Measurements from ENCODE around the gene NKD1. TPM values are rescaled to one million over a fixed set of nuclear protein-coding genes. Genes with fewer than 3 reads are reported as not detected.

Gene NKD1
- total RNA-seq, 1 donor from 2014 or later: 2.1 TPM

DNA sequence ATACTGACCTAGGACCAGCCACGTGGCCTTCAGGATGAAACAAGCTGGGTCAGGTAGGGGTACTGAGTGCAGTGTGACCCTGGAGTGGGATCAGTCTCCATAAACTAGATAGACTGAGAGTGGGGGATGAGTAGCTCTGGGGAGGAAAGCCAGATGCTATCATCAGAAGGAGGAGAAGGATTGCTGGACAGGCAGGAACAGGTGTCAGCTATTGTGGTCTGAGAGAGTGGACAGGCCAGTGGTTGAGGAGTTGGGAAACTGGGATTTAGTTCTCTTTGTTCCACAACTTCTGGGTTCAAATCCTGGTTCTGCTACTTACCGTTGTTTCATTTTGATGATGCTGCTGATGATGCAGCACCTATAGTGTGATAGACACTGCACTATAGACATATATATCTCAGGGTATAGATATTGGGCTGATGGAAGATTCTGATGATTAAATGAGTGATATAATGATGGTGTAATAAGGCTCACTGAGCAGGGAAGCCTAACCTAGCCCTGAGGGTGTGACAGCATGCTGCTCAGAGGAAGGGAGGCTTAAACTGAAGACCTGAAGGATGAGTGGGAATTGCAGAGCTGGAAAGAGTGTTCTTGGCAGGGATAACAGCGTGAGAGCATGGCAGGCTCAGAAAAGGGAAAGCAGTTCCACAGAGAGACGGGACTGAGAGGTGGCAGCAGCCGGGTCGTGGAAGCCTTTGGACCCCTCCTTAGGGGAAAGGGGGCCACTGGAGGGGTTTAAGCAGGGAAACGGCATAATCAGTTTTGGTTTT is 66.9 kb downstream of the NKD1 start:
- H3K9ac ChIP-seq (ENCODE audit: low read depth in 1 of 3, low read length in 3 of 3): no peak overlapping the region
- peaks cover 25 to 26% (median 26%) of the 10 kb centered on the region in 3 donors for H3K4me1 ChIP-seq (ENCODE audit: control insufficient read depth in 3 of 3, insufficient read depth in 3 of 3, low read length in 3 of 3)
- no peak overlapping the region for H3K27ac ChIP-seq (ENCODE audit: low read depth, low read length)
- H3K9me3 ChIP-seq (ENCODE audit: control insufficient read depth in 3 of 3, low read length in 3 of 3): no peaks in the 10 kb centered on the region
- H3K27me3 ChIP-seq (ENCODE audit: control insufficient read depth in 3 of 3, insufficient read depth in 3 of 3, low read length in 3 of 3): peaks cover 0 to 4% (median 0%) of the 10 kb centered on the region in 3 donors
- H3K36me3 ChIP-seq (ENCODE audit: control insufficient read depth in 3 of 3, insufficient read depth in 3 of 3, low read length in 3 of 3): no peaks in the 10 kb centered on the region
- no peak overlapping the region for H3K4me3 ChIP-seq (ENCODE audit: low read length in 3 of 3)

DNA sequence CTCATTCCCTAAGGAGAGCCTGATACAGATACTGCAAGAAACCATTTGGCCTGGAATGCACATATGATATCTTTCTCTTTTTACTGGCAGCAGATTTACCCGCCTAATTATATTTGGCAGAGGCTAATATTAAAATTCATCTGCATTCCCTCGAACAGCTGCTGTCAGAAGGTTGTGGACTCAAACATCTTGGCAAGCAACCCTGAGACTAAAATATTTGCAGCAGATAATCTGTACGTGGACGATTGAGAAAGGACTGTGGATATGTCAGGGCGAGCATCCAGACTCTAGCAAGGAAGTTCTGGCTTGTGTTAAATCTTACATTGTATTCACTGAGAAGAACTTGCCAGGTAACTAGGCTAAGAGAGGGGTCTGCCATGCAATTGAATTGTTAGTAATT is 67.7 kb downstream of the NKD1 start:
- Histone ChIP-seq H3K27ac (ENCODE audit: low read depth, low read length) (no peak overlapping the region), H3K4me1 (ENCODE audit: control insufficient read depth in 3 of 3, insufficient read depth in 3 of 3, low read length in 3 of 3) (peaks cover 24 to 26% (median 25%) of the 10 kb centered on the region in 3 donors), H3K36me3 (ENCODE audit: control insufficient read depth in 3 of 3, insufficient read depth in 3 of 3, low read length in 3 of 3) (no peaks in the 10 kb centered on the region), H3K9ac (ENCODE audit: low read depth in 1 of 3, low read length in 3 of 3) (no peak overlapping the region), H3K9me3 (ENCODE audit: control insufficient read depth in 3 of 3, low read length in 3 of 3) (no peaks in the 10 kb centered on the region), H3K4me3 (ENCODE audit: low read length in 3 of 3) (no peak overlapping the region), H3K27me3 (ENCODE audit: control insufficient read depth in 3 of 3, insufficient read depth in 3 of 3, low read length in 3 of 3) (peaks cover 0 to 4% (median 0%) of the 10 kb centered on the region in 3 donors)

DNA sequence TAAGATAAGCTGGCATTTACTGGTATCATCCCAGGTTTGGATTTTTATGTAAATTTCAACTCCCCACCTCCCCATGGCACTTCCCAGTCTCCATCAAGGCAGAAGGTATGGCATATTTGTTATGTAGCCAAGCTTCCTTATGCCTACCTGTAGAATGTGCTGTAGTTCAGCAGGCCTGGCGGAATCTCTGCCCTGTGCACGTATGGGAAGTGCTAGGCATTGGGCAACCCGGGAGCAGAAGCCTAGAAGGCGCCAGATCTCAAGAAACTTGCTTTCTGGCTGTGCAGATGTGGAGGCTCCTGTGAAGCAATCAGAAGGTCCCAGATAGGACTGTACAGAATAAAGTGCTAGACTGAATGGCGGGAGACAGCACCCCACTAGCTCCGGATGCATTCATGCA is 68.2 kb downstream of the NKD1 start:
- Histone ChIP-seq H3K9me3 (ENCODE audit: control insufficient read depth in 3 of 3, low read length in 3 of 3) (no peaks in the 10 kb centered on the region), H3K4me1 (ENCODE audit: control insufficient read depth in 3 of 3, insufficient read depth in 3 of 3, low read length in 3 of 3) (peaks cover 24 to 26% (median 25%) of the 10 kb centered on the region in 3 donors), H3K27ac (ENCODE audit: low read depth, low read length) (no peak overlapping the region), H3K9ac (ENCODE audit: low read depth in 1 of 3, low read length in 3 of 3) (no peak overlapping the region), H3K36me3 (ENCODE audit: control insufficient read depth in 3 of 3, insufficient read depth in 3 of 3, low read length in 3 of 3) (no peaks in the 10 kb centered on the region), H3K27me3 (ENCODE audit: control insufficient read depth in 3 of 3, insufficient read depth in 3 of 3, low read length in 3 of 3) (peaks cover 0 to 2% (median 0%) of the 10 kb centered on the region in 3 donors), H3K4me3 (ENCODE audit: low read length in 3 of 3) (no peak overlapping the region)

DNA sequence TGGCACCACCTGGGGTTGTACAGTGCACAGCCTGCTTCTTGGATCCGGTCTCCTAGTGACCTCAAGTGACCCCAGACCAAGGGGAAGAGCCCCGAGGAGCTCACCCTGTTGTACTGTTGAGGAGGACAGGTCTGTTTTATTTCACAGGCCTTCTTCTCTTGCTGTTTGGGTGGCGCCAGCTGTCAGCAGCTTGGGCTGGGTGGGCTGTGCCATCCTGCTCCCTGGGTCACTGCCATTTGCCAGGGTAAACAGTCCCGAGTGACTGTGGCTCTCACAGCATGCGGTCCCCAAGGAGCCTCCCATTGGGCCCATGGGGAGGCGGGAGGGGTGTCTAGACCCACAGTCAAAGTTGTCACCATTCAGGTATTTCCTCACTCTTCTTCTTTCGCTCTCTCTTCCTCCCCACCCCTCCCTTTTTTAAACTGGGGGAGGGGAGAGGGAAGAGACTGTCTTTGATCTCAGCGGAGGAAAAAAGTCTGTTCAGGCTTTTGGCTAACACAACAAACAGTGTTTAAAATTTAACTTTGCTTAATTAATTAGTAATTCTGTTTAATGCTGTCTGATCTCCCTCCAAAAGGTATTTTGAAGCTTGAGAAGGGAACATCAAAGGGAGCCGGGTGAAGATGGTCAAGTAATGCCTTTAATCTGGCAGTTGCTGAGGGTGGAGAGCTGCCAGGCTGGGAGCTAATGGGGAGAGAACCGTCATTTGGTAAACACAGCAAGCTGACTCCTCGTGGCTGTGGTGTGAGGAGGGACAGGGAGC is 68.9 kb downstream of the NKD1 start:
- Histone ChIP-seq H3K4me1 (ENCODE audit: control insufficient read depth in 3 of 3, insufficient read depth in 3 of 3, low read length in 3 of 3) (peaks cover 24 to 26% (median 25%) of the 10 kb centered on the region in 3 donors), H3K27ac (ENCODE audit: low read depth, low read length) (no peak overlapping the region), H3K4me3 (ENCODE audit: low read length in 3 of 3) (no peak overlapping the region), H3K9me3 (ENCODE audit: control insufficient read depth in 3 of 3, low read length in 3 of 3) (no peaks in the 10 kb centered on the region), H3K36me3 (ENCODE audit: control insufficient read depth in 3 of 3, insufficient read depth in 3 of 3, low read length in 3 of 3) (no peaks in the 10 kb centered on the region), H3K27me3 (ENCODE audit: control insufficient read depth in 3 of 3, insufficient read depth in 3 of 3, low read length in 3 of 3) (no peaks in the 10 kb centered on the region), H3K9ac (ENCODE audit: low read depth in 1 of 3, low read length in 3 of 3) (no peak overlapping the region)

DNA sequence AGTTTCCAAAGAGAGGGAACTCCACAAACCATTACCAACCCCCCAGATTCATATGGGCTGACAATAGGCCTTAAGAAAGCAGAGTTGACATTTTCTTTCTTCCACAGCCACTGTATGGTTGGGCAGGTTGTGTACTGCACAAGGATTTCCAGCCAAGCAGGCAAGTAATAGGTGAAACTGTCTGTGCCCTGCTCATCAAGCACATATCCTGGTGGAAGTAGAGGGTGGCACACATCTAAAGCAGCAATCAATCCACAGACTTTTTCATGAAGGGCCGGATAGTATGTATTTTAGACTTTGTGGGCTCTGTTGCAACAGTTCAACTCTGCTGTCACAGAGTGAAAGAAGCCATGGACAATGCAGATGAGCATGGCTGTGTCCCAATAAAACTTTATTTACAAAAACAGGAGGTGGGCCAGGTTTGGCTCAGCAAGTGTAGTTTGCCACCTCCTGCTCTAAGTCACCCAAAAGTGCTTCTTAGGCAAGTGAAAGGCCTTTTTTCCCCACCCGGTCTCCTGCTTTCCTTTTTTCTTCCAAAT is 69.5 kb downstream of the NKD1 start:
- no peak overlapping the region for H3K4me3 ChIP-seq (ENCODE audit: low read length in 3 of 3)
- H3K9me3 ChIP-seq (ENCODE audit: control insufficient read depth in 3 of 3, low read length in 3 of 3): no peaks in the 10 kb centered on the region
- no peaks in the 10 kb centered on the region for H3K27me3 ChIP-seq (ENCODE audit: control insufficient read depth in 3 of 3, insufficient read depth in 3 of 3, low read length in 3 of 3)
- H3K9ac ChIP-seq (ENCODE audit: low read depth in 1 of 3, low read length in 3 of 3): no peak overlapping the region
- peaks cover 21 to 26% (median 25%) of the 10 kb centered on the region in 3 donors for H3K4me1 ChIP-seq (ENCODE audit: control insufficient read depth in 3 of 3, insufficient read depth in 3 of 3, low read length in 3 of 3)
- no peaks in the 10 kb centered on the region for H3K36me3 ChIP-seq (ENCODE audit: control insufficient read depth in 3 of 3, insufficient read depth in 3 of 3, low read length in 3 of 3)
- no peak overlapping the region for H3K27ac ChIP-seq (ENCODE audit: low read depth, low read length)

DNA sequence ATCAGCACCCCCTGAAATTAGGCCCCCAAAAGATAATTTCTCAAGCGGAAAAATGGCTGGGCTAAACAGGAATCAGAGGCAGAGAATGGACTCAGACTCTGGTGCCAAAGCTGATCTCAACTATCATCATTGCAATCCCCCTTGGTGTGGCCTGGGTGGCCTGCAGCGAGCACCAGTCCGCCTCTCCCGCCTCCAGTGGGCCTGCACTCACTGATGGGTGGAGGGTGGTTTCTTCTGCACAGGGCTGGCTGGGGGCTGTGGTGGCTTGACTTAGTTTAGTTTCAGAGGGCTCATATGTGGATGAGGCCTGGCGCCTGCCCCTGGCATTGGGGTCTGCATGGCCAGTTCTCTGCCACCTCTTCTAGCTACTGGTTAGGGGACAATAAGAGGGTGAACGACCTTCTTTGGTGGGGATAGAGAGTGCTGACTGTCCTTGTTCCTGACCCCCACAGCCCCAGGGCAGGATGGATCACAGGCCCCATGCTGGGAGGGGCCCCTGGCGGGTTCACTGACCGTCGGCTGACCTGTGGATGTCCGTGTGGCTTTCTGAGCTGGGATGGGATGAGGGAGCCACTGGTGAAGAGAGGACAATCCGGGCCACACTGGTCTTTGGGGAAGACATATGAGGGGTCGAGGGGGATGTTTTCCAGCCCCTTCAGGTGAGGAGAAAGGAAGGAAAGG is 70.2 kb downstream of the NKD1 start:
- Histone ChIP-seq H3K9ac (ENCODE audit: low read depth in 1 of 3, low read length in 3 of 3) (no peak overlapping the region), H3K36me3 (ENCODE audit: control insufficient read depth in 3 of 3, insufficient read depth in 3 of 3, low read length in 3 of 3) (no peaks in the 10 kb centered on the region), H3K4me3 (ENCODE audit: low read length in 3 of 3) (no peak overlapping the region), H3K27ac (ENCODE audit: low read depth, low read length) (no peak overlapping the region), H3K9me3 (ENCODE audit: control insufficient read depth in 3 of 3, low read length in 3 of 3) (no peaks in the 10 kb centered on the region), H3K4me1 (ENCODE audit: control insufficient read depth in 3 of 3, insufficient read depth in 3 of 3, low read length in 3 of 3) (peaks cover 20 to 26% (median 25%) of the 10 kb centered on the region in 3 donors), H3K27me3 (ENCODE audit: control insufficient read depth in 3 of 3, insufficient read depth in 3 of 3, low read length in 3 of 3) (no peaks in the 10 kb centered on the region)

DNA sequence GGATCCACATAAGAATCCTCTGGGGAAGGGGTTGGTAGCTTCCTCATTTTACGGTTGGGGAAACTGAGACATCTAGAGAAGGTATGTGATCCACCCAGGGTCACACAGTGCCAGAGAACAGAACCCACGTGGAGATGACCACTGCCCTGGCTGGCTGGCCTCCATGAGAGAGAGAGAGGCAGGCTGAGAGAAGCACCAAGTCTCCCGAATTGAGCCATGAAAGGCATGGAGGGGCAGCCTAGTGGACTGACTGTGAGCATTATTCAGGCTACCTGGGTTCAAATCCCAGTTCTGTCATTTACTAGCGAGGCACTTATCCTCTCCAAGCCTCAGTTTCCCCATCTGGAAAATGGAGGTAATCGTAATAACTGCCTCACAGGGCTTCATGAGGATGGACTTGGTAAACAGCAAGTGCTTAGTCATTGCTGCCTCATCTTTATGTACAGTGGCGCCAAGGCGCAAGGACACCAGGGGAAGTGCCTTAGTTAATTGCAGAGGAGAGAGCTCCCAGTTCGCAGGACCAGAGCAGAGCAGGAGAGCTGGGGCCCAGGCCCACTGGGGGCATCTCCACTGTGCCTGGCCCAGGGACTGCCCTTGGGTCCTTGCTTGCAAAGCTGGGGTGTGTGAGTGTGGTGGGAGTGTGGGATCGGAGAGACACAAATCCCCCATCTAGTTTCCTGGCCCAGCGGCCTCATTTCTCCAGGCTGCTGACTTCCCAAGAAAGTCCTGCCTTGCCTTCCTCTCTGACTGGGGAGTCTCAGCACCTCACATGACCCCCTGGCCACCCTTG is 71.7 kb downstream of the NKD1 start:
- H3K4me1 ChIP-seq (ENCODE audit: control insufficient read depth in 3 of 3, insufficient read depth in 3 of 3, low read length in 3 of 3): peaks cover 15 to 21% (median 19%) of the 10 kb centered on the region in 3 donors
- no peaks in the 10 kb centered on the region for H3K27me3 ChIP-seq (ENCODE audit: control insufficient read depth in 3 of 3, insufficient read depth in 3 of 3, low read length in 3 of 3)
- no peaks in the 10 kb centered on the region for H3K9me3 ChIP-seq (ENCODE audit: control insufficient read depth in 3 of 3, low read length in 3 of 3)
- no peak overlapping the region for H3K4me3 ChIP-seq (ENCODE audit: low read length in 3 of 3)
- H3K36me3 ChIP-seq (ENCODE audit: control insufficient read depth in 3 of 3, insufficient read depth in 3 of 3, low read length in 3 of 3): no peaks in the 10 kb centered on the region
- H3K27ac ChIP-seq (ENCODE audit: low read depth, low read length): no peak overlapping the region
- H3K9ac ChIP-seq (ENCODE audit: low read depth in 1 of 3, low read length in 3 of 3): no peak overlapping the region

DNA sequence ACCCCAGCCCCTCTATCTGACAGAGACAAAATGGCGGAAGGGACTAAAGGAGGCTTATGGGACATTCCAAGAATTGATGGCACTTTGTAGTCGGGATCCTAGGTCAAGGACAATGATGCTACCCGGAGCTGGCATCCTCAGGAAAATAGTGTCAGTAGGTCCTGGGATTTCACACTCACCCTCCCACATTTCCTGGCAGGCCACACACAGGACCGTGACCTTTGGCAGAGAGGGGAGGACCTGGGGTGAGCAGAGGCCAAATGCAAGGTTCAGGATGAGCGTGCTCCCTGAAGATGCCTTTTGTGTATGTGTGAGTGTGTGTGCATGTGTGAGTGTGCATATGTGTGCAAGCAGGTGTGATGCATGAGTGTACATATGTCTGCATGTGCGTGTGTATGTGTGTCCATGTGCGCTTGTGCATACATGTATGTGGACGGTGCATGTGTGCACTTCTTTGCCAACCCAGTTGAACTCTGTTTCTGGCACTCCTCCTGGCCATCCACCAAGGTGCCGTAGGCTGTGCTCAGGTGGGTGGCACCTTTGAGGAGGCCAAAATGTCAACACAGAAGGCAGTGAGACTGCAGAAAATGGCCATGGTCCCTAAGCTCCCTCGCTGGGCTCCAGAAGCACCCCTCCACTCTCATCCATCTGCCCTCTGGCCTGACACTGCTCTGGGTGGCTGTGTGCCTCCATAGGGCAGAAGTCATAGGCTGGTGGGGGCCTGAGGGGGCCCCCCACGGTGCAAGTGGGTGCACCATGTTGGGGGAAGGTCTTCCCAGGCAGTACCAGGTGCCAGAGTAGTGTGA is 72.7 kb downstream of the NKD1 start:
- no peaks in the 10 kb centered on the region for H3K27me3 ChIP-seq (ENCODE audit: control insufficient read depth in 3 of 3, insufficient read depth in 3 of 3, low read length in 3 of 3)
- no peaks in the 10 kb centered on the region for H3K9me3 ChIP-seq (ENCODE audit: control insufficient read depth in 3 of 3, low read length in 3 of 3)
- no peaks in the 10 kb centered on the region for H3K36me3 ChIP-seq (ENCODE audit: control insufficient read depth in 3 of 3, insufficient read depth in 3 of 3, low read length in 3 of 3)
- peaks cover 11 to 13% (median 12%) of the 10 kb centered on the region in 3 donors for H3K4me1 ChIP-seq (ENCODE audit: control insufficient read depth in 3 of 3, insufficient read depth in 3 of 3, low read length in 3 of 3)
- no peak overlapping the region for H3K4me3 ChIP-seq (ENCODE audit: low read length in 3 of 3)
- H3K9ac ChIP-seq (ENCODE audit: low read depth in 1 of 3, low read length in 3 of 3): no peak overlapping the region
- H3K27ac ChIP-seq (ENCODE audit: low read depth, low read length): no peak overlapping the region

DNA sequence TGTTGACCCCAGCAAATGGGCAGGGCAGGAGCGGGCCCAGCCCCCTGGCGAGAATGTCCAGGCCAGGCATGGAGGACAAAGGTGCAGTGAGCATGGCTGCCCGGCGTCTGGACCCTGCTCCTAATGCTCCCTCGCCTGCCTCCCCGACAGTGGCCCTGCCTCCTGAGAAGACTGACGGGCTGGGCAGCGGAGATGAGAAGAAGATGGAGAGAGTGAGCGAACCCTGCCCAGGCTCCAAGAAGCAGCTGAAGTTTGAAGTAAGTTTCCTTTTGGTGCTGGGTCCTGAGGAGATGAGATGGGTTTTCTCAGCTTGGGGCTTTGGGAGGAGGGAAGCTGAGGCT is 73.2 kb downstream of the NKD1 start:
- Histone ChIP-seq H3K4me1 (ENCODE audit: control insufficient read depth in 3 of 3, insufficient read depth in 3 of 3, low read length in 3 of 3) (peaks cover 5 to 7% (median 6%) of the 10 kb centered on the region in 3 donors), H3K9ac (ENCODE audit: low read depth in 1 of 3, low read length in 3 of 3) (no peak overlapping the region), H3K27ac (ENCODE audit: low read depth, low read length) (no peak overlapping the region), H3K36me3 (ENCODE audit: control insufficient read depth in 3 of 3, insufficient read depth in 3 of 3, low read length in 3 of 3) (no peaks in the 10 kb centered on the region), H3K4me3 (ENCODE audit: low read length in 3 of 3) (no peak overlapping the region), H3K9me3 (ENCODE audit: control insufficient read depth in 3 of 3, low read length in 3 of 3) (no peaks in the 10 kb centered on the region), H3K27me3 (ENCODE audit: control insufficient read depth in 3 of 3, insufficient read depth in 3 of 3, low read length in 3 of 3) (no peaks in the 10 kb centered on the region)

Data from skeletal muscle tissue (tissue), 4 donors.